Measurements from ENCODE around the gene CEP128.

DNA sequence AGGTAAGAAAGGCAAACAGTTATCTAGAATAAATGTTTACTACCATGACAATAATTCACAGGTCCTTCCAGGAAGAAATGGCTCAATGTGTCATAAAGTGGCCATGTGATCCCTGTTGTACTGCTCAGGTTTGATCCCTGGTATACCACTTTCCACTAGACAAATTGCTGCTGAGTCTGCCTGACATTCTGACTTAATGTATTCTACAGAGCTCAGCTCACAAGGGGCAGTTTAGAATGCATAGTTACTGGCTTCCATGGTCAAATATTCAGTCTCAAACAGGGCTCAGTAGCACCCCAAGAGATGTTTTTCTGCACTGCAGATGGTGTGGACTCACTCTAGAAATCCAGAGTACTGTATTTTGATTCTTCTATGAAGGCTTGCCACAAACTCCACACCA is 35.7 kb upstream of the CEP128 start:
- TF ChIP-seq, protein P1, sequence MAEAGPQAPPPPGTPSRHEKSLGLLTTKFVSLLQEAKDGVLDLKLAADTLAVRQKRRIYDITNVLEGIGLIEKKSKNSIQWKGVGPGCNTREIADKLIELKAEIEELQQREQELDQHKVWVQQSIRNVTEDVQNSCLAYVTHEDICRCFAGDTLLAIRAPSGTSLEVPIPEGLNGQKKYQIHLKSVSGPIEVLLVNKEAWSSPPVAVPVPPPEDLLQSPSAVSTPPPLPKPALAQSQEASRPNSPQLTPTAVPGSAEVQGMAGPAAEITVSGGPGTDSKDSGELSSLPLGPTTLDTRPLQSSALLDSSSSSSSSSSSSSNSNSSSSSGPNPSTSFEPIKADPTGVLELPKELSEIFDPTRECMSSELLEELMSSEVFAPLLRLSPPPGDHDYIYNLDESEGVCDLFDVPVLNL (CRISPR knock-in tag; IDR thresholded peaks at IDR 0.05; ENCODE audit: borderline replicate concordance, low read depth): no peak
- TF ChIP-seq, protein P2, sequence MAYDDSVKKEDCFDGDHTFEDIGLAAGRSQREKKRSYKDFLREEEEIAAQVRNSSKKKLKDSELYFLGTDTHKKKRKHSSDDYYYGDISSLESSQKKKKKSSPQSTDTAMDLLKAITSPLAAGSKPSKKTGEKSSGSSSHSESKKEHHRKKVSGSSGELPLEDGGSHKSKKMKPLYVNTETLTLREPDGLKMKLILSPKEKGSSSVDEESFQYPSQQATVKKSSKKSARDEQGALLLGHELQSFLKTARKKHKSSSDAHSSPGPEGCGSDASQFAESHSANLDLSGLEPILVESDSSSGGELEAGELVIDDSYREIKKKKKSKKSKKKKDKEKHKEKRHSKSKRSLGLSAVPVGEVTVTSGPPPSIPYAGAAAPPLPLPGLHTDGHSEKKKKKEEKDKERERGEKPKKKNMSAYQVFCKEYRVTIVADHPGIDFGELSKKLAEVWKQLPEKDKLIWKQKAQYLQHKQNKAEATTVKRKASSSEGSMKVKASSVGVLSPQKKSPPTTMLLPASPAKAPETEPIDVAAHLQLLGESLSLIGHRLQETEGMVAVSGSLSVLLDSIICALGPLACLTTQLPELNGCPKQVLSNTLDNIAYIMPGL (CRISPR knock-in tag; IDR thresholded peaks at IDR 0.05): no peak
- TF ChIP-seq, protein P3, sequence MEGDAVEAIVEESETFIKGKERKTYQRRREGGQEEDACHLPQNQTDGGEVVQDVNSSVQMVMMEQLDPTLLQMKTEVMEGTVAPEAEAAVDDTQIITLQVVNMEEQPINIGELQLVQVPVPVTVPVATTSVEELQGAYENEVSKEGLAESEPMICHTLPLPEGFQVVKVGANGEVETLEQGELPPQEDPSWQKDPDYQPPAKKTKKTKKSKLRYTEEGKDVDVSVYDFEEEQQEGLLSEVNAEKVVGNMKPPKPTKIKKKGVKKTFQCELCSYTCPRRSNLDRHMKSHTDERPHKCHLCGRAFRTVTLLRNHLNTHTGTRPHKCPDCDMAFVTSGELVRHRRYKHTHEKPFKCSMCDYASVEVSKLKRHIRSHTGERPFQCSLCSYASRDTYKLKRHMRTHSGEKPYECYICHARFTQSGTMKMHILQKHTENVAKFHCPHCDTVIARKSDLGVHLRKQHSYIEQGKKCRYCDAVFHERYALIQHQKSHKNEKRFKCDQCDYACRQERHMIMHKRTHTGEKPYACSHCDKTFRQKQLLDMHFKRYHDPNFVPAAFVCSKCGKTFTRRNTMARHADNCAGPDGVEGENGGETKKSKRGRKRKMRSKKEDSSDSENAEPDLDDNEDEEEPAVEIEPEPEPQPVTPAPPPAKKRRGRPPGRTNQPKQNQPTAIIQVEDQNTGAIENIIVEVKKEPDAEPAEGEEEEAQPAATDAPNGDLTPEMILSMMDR (IDR thresholded peaks at IDR 0.05): no peak
- TF ChIP-seq, protein P4, sequence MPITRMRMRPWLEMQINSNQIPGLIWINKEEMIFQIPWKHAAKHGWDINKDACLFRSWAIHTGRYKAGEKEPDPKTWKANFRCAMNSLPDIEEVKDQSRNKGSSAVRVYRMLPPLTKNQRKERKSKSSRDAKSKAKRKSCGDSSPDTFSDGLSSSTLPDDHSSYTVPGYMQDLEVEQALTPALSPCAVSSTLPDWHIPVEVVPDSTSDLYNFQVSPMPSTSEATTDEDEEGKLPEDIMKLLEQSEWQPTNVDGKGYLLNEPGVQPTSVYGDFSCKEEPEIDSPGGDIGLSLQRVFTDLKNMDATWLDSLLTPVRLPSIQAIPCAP (CRISPR knock-in tag; IDR thresholded peaks at IDR 0.05): no peak
- TF ChIP-seq ZNF232 (CRISPR knock-in tag; IDR thresholded peaks at IDR 0.05): no peak
- no peak for TF ChIP-seq FOXP1 (CRISPR knock-in tag; IDR thresholded peaks at IDR 0.05; ENCODE audit: borderline replicate concordance)

Measured in WTC11 (cell line).